ENCODE measurements around the gene SMAD9. TPM values are rescaled to one million over a fixed set of nuclear protein-coding genes. Genes with fewer than 3 reads are reported as not detected.

Gene SMAD9
- total and polyA plus RNA-seq, 9 of the 15 experiments (the other 6 are each of a cell fraction or from before 2014, with no cell fraction given): 0.02 to 0.08 (median 0.03) TPM; not detected in 4

DNA sequence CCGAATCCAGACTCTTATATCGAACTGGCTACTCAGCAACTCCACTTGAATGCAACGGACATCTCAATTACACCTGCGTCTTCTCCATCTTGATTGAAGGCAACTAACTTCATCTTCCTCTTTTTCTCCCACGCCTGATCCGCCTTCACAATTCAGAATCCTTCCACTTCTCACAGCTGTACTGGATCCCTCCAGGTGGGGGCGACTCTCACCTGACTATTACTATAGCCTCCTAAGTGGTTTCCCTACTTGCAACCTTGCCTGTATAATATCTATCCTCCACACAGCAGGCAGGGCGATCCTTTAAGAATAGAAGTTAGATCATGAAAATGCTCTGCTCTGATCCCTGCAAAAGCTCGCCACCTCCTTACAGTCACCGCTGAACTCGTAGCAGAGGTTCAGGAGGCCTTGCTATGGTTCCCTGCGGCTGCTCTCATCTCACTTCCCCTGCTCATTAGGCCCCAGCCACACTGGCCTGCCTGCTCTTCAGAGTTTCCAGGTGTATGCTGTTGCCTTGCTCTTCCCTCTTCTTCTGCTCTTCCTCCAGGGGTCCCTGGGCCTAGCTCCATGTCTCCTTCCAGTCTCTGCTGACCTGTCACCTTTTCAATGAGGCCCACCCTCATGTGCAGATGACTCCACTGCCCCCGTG, 69.1 kb downstream of the SMAD9 start:
- BruUV-seq (replicated peaks): no TSS peak
- no peak overlapping the region for H3K4me3 ChIP-seq
- CTCF ChIA-PET (ENCODE audit: low intra/inter-chr PET ratio): interaction anchor here (0.6 to 1.1 kb wide), 3 partner anchors 431 to 746 kb away, joined by 3 to 8 read pairs (median 3); no protein-coding TSS in a partner anchor
- H4K20me1 ChIP-seq (replicated peaks; ENCODE audit: control insufficient read depth, insufficient read depth, low read length): no peaks in the 10 kb centered on the region
- H3K27me3 ChIP-seq (ENCODE audit: control insufficient read depth in 2 of 2, insufficient read depth in 2 of 2, low read length in 2 of 2): peaks cover 3 to 7% of the 10 kb centered on the region in 2 experiments; a peak in 4 of 5 replicates
- FAIRE-seq: no peak
- no peaks in the 10 kb centered on the region for H3K79me2 ChIP-seq (ENCODE audit: control insufficient read depth, insufficient read depth, low read length)
- H3K4me2 ChIP-seq (ENCODE audit: insufficient read depth, low read length): no peak overlapping the region
- 29% methylated on average over 8 of the region's 13 CpGs for WGBS (ENCODE audit: insufficient coverage, low coverage, missing lambda C conversion rate)
- in situ Hi-C loops (cut with MboI): loop anchor here (10.0 kb wide), 1 partner anchor 134 kb away; no protein-coding TSS in a partner anchor
- DNase-seq (ENCODE audit: extremely low read depth in 1 of 4, low spot score in 3 of 4): peak in 2 of 4 experiments; percentile 8 to 22
- intact Hi-C loops (cut with micrococcal nuclease): no loop called here
- POLR2A ChIA-PET: interaction anchor here (0.7 kb wide), 1 partner anchor 10 kb away, joined by 3 read pairs; no protein-coding TSS in a partner anchor
- peak; percentile 73 for ATAC-seq
- no peaks in the 10 kb centered on the region; a peak in 1 of 5 replicates for H3K4me1 ChIP-seq (replicated peaks in 1 of 2; ENCODE audit: control insufficient read depth in 2 of 2, insufficient read depth in 2 of 2, low read length in 2 of 2)
- no peak overlapping the region for H3K9ac ChIP-seq (ENCODE audit: insufficient read depth in 1 of 2, low read depth in 2 of 2, low read length in 2 of 2)
- no peak overlapping the region for H3K27ac ChIP-seq (ENCODE audit: extremely low read depth, low read depth, low read length)
- H3K36me3 ChIP-seq (ENCODE audit: control insufficient read depth, insufficient read depth, low read length): no peaks in the 10 kb centered on the region
- no peaks in the 10 kb centered on the region for H3K9me3 ChIP-seq (replicated peaks; ENCODE audit: control insufficient read depth, insufficient read depth, low read depth, low read length)
- no peak overlapping the region for H2AFZ ChIP-seq (ENCODE audit: low read depth, low read length)
- no peaks in the 10 kb centered on the region for H3K9me1 ChIP-seq (ENCODE audit: control insufficient read depth, insufficient read depth, low read length)
- TF ChIP-seq, protein P1, sequence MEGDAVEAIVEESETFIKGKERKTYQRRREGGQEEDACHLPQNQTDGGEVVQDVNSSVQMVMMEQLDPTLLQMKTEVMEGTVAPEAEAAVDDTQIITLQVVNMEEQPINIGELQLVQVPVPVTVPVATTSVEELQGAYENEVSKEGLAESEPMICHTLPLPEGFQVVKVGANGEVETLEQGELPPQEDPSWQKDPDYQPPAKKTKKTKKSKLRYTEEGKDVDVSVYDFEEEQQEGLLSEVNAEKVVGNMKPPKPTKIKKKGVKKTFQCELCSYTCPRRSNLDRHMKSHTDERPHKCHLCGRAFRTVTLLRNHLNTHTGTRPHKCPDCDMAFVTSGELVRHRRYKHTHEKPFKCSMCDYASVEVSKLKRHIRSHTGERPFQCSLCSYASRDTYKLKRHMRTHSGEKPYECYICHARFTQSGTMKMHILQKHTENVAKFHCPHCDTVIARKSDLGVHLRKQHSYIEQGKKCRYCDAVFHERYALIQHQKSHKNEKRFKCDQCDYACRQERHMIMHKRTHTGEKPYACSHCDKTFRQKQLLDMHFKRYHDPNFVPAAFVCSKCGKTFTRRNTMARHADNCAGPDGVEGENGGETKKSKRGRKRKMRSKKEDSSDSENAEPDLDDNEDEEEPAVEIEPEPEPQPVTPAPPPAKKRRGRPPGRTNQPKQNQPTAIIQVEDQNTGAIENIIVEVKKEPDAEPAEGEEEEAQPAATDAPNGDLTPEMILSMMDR (IDR thresholded peaks at IDR 0.05 in 2 of 3, conservative IDR thresholded peaks at IDR 0.05 in 1 of 3; ENCODE audit: insufficient read depth in 2 of 3, low read depth in 1 of 3, low read length in 3 of 3): peak; percentile 26 to 44 (median 41); a peak in 5 of 6 replicates
- no peak for TF ChIP-seq SMARCB1 (IDR thresholded peaks at IDR 0.05; ENCODE audit: insufficient read length, low read depth)
- no peak for TF ChIP-seq CTBP1 (IDR thresholded peaks at IDR 0.05; ENCODE audit: borderline replicate concordance)
- TF ChIP-seq RB1 (IDR thresholded peaks at IDR 0.05; ENCODE audit: low read depth): no peak
- no peak for TF ChIP-seq ZNF699 (CRISPR knock-in tag; IDR thresholded peaks at IDR 0.05; ENCODE audit: insufficient replicate concordance)
- TF ChIP-seq RAD21 (CRISPR knock-in tag; conservative IDR thresholded peaks at IDR 0.05 in 1 of 2, IDR thresholded peaks at IDR 0.05 in 1 of 2): peak in 1 of 2 experiments; percentile 34; a peak in 2 of 4 replicates
- no peak for TF ChIP-seq RBFOX2 (IDR thresholded peaks at IDR 0.05; ENCODE audit: low read depth, low read length)
- no peak for TF ChIP-seq POLR2AphosphoS2 (IDR thresholded peaks at IDR 0.05; ENCODE audit: low read length)
- TF ChIP-seq, protein P2, sequence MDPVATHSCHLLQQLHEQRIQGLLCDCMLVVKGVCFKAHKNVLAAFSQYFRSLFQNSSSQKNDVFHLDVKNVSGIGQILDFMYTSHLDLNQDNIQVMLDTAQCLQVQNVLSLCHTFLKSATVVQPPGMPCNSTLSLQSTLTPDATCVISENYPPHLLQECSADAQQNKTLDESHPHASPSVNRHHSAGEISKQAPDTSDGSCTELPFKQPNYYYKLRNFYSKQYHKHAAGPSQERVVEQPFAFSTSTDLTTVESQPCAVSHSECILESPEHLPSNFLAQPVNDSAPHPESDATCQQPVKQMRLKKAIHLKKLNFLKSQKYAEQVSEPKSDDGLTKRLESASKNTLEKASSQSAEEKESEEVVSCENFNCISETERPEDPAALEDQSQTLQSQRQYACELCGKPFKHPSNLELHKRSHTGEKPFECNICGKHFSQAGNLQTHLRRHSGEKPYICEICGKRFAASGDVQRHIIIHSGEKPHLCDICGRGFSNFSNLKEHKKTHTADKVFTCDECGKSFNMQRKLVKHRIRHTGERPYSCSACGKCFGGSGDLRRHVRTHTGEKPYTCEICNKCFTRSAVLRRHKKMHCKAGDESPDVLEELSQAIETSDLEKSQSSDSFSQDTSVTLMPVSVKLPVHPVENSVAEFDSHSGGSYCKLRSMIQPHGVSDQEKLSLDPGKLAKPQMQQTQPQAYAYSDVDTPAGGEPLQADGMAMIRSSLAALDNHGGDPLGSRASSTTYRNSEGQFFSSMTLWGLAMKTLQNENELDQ (CRISPR knock-in tag; IDR thresholded peaks at IDR 0.05; ENCODE audit: borderline replicate concordance): no peak
- TF ChIP-seq, protein P3, sequence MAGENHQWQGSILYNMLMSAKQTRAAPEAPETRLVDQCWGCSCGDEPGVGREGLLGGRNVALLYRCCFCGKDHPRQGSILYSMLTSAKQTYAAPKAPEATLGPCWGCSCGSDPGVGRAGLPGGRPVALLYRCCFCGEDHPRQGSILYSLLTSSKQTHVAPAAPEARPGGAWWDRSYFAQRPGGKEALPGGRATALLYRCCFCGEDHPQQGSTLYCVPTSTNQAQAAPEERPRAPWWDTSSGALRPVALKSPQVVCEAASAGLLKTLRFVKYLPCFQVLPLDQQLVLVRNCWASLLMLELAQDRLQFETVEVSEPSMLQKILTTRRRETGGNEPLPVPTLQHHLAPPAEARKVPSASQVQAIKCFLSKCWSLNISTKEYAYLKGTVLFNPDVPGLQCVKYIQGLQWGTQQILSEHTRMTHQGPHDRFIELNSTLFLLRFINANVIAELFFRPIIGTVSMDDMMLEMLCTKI (IDR thresholded peaks at IDR 0.05; ENCODE audit: partially characterized antibody): no peak
- TF ChIP-seq, protein P4, sequence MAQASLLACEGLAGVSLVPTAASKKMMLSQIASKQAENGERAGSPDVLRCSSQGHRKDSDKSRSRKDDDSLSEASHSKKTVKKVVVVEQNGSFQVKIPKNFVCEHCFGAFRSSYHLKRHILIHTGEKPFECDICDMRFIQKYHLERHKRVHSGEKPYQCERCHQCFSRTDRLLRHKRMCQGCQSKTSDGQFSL (CRISPR knock-in tag; IDR thresholded peaks at IDR 0.05): no peak
- TF ChIP-seq, protein P4 (tag; IDR thresholded peaks at IDR 0.05): no peak
- no peak for TF ChIP-seq ZNF589 (CRISPR knock-in tag; IDR thresholded peaks at IDR 0.05; ENCODE audit: low read depth)
- TF ChIP-seq DACH1 (IDR thresholded peaks at IDR 0.05; ENCODE audit: partially characterized antibody): no peak

All from K562 (cell line).